B cell (primary cell): ENCODE results near the gene MAP3K7. TPM values are rescaled to one million over a fixed set of nuclear protein-coding genes. Genes with fewer than 3 reads are reported as not detected.

Experiments used
- ATAC-seq: fragments of 200-7000 bp; cut with Tn5 transposase; one replicate; pipeline ENCODE4 v1.10.0; 2021; ENCODE audit warnings: low read depth, mild to moderate bottlenecking, moderate number of reproducible peaks, moderate library complexity
- CTCF ChIA-PET: fragments of 350-600 bp; sonication (Branson Sonifier 250); formaldehyde crosslinking; loops from one replicate; lab custom pipeline; 2021; ENCODE audit warnings: antibody characterized with exemption, inconsistent platforms; lab: Charles Lee
- POLR2A ChIA-PET: fragments of 350-600 bp; sonication (Branson Sonifier 250); formaldehyde crosslinking; loops from one replicate; lab custom pipeline; 2021; ENCODE audit warnings: antibody characterized with exemption; lab: Charles Lee
- DNase-seq: peaks from one replicate; pipeline ENCODE4 v3.0.0; 2013
- H2AFZ ChIP-seq: 2 replicates; pipeline ENCODE4 v1.6.1; 2012; ENCODE audit warnings: mild to moderate bottlenecking, low read depth, low read length; ENCODE audit not compliant: insufficient read depth, poor library complexity, severe bottlenecking
- H3K27ac ChIP-seq, 2 donors: 1 replicate in 1 of 2; 2 replicates in 1 of 2; pipeline ENCODE4 v1.5.1; 2012 to 2013; ENCODE audit warnings: low read length in 2 of 2, mild to moderate bottlenecking in 2 of 2, moderate library complexity in 1 of 2
- H3K27me3 ChIP-seq, 4 experiments: fragments of 200-600 bp in 1 of 4; sonication (generic) in 1 of 4; replicated peaks in 1 of 4; 1 replicate in 2 of 4; 2 replicates in 2 of 4; pipeline versions ENCODE4 v1.6.1 to v1.7.0; 2013 to 2016; ENCODE audit warnings: low read length in 3 of 4, mild to moderate bottlenecking in 2 of 4, mixed read lengths in 1 of 4, moderate library complexity in 1 of 4; ENCODE audit not compliant: insufficient read depth in 4 of 4, control insufficient read depth in 3 of 4; ENCODE audit errors: control extremely low read depth in 1 of 4
- H3K36me3 ChIP-seq, 2 experiments: replicated peaks in 1 of 2; 1 replicate in 1 of 2; 2 replicates in 1 of 2; pipeline versions ENCODE4 v1.6.1 to v1.7.1; 2013; ENCODE audit warnings: low read length in 1 of 2; ENCODE audit not compliant: insufficient read depth in 2 of 2, control insufficient read depth in 1 of 2; ENCODE audit errors: control extremely low read depth in 1 of 2, extremely low read depth in 1 of 2
- H3K4me1 ChIP-seq, 2 donors: fragments of 200-600 bp in 1 of 2; sonication (generic) in 1 of 2; 1 replicate in 1 of 2; 2 replicates in 1 of 2; pipeline versions ENCODE4 v1.5.1 to v1.6.1; 2013 to 2017; ENCODE audit warnings: low read length in 2 of 2; ENCODE audit not compliant: control insufficient read depth in 2 of 2, insufficient read depth in 2 of 2
- H3K4me2 ChIP-seq: replicated peaks from 2 replicates; pipeline ENCODE3; 2012; ENCODE audit warnings: mild to moderate bottlenecking, low read depth, low read length; ENCODE audit not compliant: poor library complexity, severe bottlenecking
- H3K4me3 ChIP-seq, 5 experiments: fragments of 200-600 bp in 1 of 5; sonication (generic) in 1 of 5; 1 replicate in 3 of 5; 2 replicates in 2 of 5; pipeline versions ENCODE4 v1.5.1 to v1.7.0; 2011 to 2016; ENCODE audit warnings: low read length in 4 of 5, mild to moderate bottlenecking in 4 of 5, low read depth in 2 of 5, control low read depth in 1 of 5, moderate library complexity in 1 of 5; ENCODE audit not compliant: insufficient read depth in 1 of 5; ENCODE audit errors: control extremely low read depth in 1 of 5, extremely low read depth in 1 of 5
- H3K79me2 ChIP-seq: fragments of 200-600 bp; sonication (generic); one replicate; pipeline ENCODE4 v1.6.0; 2016; ENCODE audit warnings: low read length; ENCODE audit not compliant: control insufficient read depth, insufficient read depth
- H3K9ac ChIP-seq: fragments of 200-600 bp; sonication (generic); 2 replicates; pipeline ENCODE4 v1.6.1; 2017; ENCODE audit warnings: mild to moderate bottlenecking, low read length, moderate library complexity
- H3K9me3 ChIP-seq, 3 donors: one replicate each; pipeline versions ENCODE4 v1.6.1 to v1.7.1; 2013; ENCODE audit warnings: low read length in 2 of 3; ENCODE audit not compliant: control insufficient read depth in 2 of 3, insufficient read depth in 1 of 3; ENCODE audit errors: control extremely low read depth in 1 of 3
- H4K20me1 ChIP-seq: 2 replicates; pipeline ENCODE4 v1.6.0; 2012; ENCODE audit warnings: mild to moderate bottlenecking, low read length; ENCODE audit not compliant: insufficient read depth, control insufficient read depth, poor library complexity, severe bottlenecking
- H3K27ac Mint-ChIP-seq: one replicate; pipeline ENCODE4 v1.8.0; 2021; ENCODE audit warnings: mixed read lengths
- H3K27me3 Mint-ChIP-seq: one replicate; pipeline ENCODE4 v1.8.0; 2021; ENCODE audit warnings: mixed read lengths
- H3K4me1 Mint-ChIP-seq: one replicate; pipeline ENCODE4 v1.8.0; 2021; ENCODE audit warnings: mixed read lengths
- H3K4me3 Mint-ChIP-seq: one replicate; pipeline ENCODE4 v1.8.0; 2021; ENCODE audit warnings: mixed read lengths
- H3K9me3 Mint-ChIP-seq: one replicate; pipeline ENCODE4 v1.8.0; 2022; ENCODE audit warnings: mixed read lengths; ENCODE audit not compliant: insufficient read depth
- CTCF ChIP-seq: fragments of 200-600 bp; IDR thresholded peaks from one replicate; pipeline ENCODE4 v1.8.0; 2022; ENCODE audit warnings: antibody characterized with exemption, mild to moderate bottlenecking
- EZH2 ChIP-seq: IDR thresholded peaks from 2 replicates; pipeline ENCODE4 v1.6.1; 2012; ENCODE audit warnings: borderline replicate concordance, low read depth, mild to moderate bottlenecking, moderate library complexity, low read length; ENCODE audit not compliant: insufficient read depth, poor library complexity, severe bottlenecking
- WGBS: methylation state at CpG from one replicate; pipeline ENCODE4 v1.1.5; 2013; ENCODE audit warnings: missing lambda C conversion rate; ENCODE audit not compliant: insufficient coverage; 5-methylcytosine and 5-hydroxymethylcytosine counted together
- intact Hi-C: fragments of 100-400 bp; cut with micrococcal nuclease; formaldehyde crosslinking; loops from one replicate; pipeline ENCODE4 v1.10.0; 2022
- polyA plus RNA-seq: library from polyadenylated mRNA; depleted of rRNA; stranded (reverse); fragments of >200 nt; gene quantifications from 2 replicates; pipeline ENCODE4 v1.2.3, GENCODE V29; 2012
- total RNA-seq, 2 donors: library from RNA; stranded (reverse); fragments of 120-200 nt in 1 of 2; gene quantifications; 1 replicate in 1 of 2; 2 replicates in 1 of 2; pipeline versions ENCODE4 v1.2.3 to v1.2.4, GENCODE V29; 2013 to 2022

The MAP3K7 gene
- total and polyA plus RNA-seq, 2 donors (not counting 1 experiment from before 2014, with no cell fraction given), result 15.0 to 32.8 TPM

DNA sequence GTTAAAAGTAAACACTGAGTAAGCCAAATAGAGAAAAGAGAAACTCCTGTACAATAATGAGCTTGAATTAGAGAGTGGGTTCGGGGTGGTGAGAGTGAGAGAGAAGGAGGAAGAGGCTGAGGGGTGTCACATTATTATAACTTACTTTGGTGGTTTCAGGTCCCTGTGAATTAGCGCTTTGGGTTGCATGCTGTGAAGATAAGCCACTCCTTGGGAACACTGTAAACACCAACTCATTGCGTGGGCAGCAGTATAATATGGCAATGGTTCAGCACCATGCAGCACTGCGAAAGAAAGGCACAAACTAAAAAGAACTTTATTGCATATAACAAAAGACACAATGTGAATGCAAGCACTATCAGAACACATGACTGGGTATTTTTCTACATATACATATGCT, 26.9 kb downstream of the MAP3K7 start:
- WGBS, result 100% methylated on average over 3 of the region's 4 CpGs
- Histone ChIP-seq H3K4me3 (no peak overlapping the region), H3K27ac (no peak overlapping the region), H3K36me3 (peaks cover 16 to 44% of the 10 kb centered on the region in 2 experiments), H3K79me2 (no peaks in the 10 kb centered on the region), H3K4me1 (no peaks in the 10 kb centered on the region), H3K4me2 (no peak overlapping the region), H2AFZ (no peak overlapping the region), H3K27me3 (no peaks in the 10 kb centered on the region), H4K20me1 (no peaks in the 10 kb centered on the region), H3K9me3 (no peaks in the 10 kb centered on the region), H3K9ac (no peak overlapping the region)
- DNase-seq (no peak), ATAC-seq (no peak)
- intact Hi-C loops, result no loop called here
- Mint-ChIP-seq H3K4me1 (peaks cover 10% of the 10 kb centered on the region), H3K9me3 (no peaks in the 10 kb centered on the region), H3K27ac (no peak overlapping the region), H3K27me3 (no peaks in the 10 kb centered on the region), H3K4me3 (no peak overlapping the region)
- TF ChIP-seq CTCF, result no peak
- TF ChIP-seq EZH2, result no peak
- CTCF ChIA-PET, result no interaction called here
- POLR2A ChIA-PET, result no interaction called here

DNA sequence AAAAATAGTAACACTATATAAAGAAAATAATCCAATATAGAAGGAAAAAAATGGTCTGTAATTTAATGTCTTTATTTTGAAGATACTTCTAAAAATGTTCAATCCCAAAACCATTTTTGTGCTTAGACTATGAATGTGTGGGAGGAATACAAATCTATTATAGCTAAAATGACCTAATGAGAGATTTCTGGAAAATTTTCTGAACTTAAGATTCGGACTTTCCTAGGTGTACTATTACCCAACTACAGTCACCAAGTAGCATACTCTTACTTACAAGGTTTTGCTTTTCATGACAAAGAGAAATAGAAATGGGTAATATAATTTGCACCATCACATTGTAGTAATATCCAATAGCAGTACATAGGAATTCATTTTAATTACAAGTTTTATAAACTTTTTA, 29.9 kb downstream of the MAP3K7 start:
- POLR2A ChIA-PET, result no interaction called here
- H3K79me2 ChIP-seq, result no peaks in the 10 kb centered on the region
- no CpG with 5 or more reads among the region's 1 CpG for WGBS
- no peaks in the 10 kb centered on the region for H3K9me3 Mint-ChIP-seq
- no peak overlapping the region for H3K4me3 Mint-ChIP-seq
- intact Hi-C loops, result no loop called here
- H3K9me3 ChIP-seq, result no peaks in the 10 kb centered on the region
- ATAC-seq (no peak), DNase-seq (no peak)
- TF ChIP-seq CTCF (no peak), EZH2 (no peak)
- no peaks in the 10 kb centered on the region for H3K27me3 ChIP-seq
- no peak overlapping the region for H3K27ac ChIP-seq
- H3K4me1 Mint-ChIP-seq, result peaks cover 2% of the 10 kb centered on the region
- no peaks in the 10 kb centered on the region for H3K27me3 Mint-ChIP-seq
- CTCF ChIA-PET, result no interaction called here
- H3K4me1 ChIP-seq, result no peaks in the 10 kb centered on the region
- H3K4me3 ChIP-seq, result no peak overlapping the region
- no peak overlapping the region for H2AFZ ChIP-seq
- peaks cover 16 to 57% of the 10 kb centered on the region in 2 experiments for H3K36me3 ChIP-seq
- H3K4me2 ChIP-seq, result no peak overlapping the region
- H3K9ac ChIP-seq, result no peak overlapping the region
- no peaks in the 10 kb centered on the region for H4K20me1 ChIP-seq
- H3K27ac Mint-ChIP-seq, result no peak overlapping the region
